GM12878 (cell line): ENCODE results near the gene ADAR.
A peak's percentile ranks its signal among the peaks of the same experiment; 100 is the strongest.

Experiments
- EGR1 ChIP-seq, 2 experiments: IDR thresholded peaks; 1 replicate in 1 of 2; 2 replicates in 1 of 2; pipeline ENCODE4 v1.6.1; 2011 to 2012; ENCODE audit warnings: low read depth in 2 of 2, low read length in 2 of 2, borderline replicate concordance in 1 of 2, mild to moderate bottlenecking in 1 of 2, moderate library complexity in 1 of 2
- GABPA ChIP-seq: IDR thresholded peaks from 2 replicates; pipeline ENCODE4 v1.6.1; 2014; ENCODE audit warnings: antibody characterized with exemption, low read depth, mild to moderate bottlenecking, inconsistent platforms
- HDAC2 ChIP-seq: fragments of 200-600 bp; sonication (generic); IDR thresholded peaks from 2 replicates; pipeline ENCODE4 v1.6.1; 2017
- NFYB ChIP-seq: IDR thresholded peaks from 2 replicates; pipeline ENCODE4 v1.6.1; 2011; ENCODE audit warnings: low read depth, mild to moderate bottlenecking, low read length, improper control_type of control experiment, moderate library complexity; ENCODE audit not compliant: insufficient read depth
- TF ChIP-seq, protein P1 (sequence below): fragments of 150-350 bp; IDR thresholded peaks from 2 replicates; pipeline ENCODE4 v1.6.1; 2016; ENCODE audit warnings: low read depth, low read length
- TF ChIP-seq, protein P2 (sequence below), 3 experiments: IDR thresholded peaks in 2 of 3; conservative IDR thresholded peaks in 1 of 3; 2 replicates each; pipeline ENCODE4 v1.5.1; 2011; ENCODE audit warnings: low read depth in 3 of 3, low read length in 3 of 3, mild to moderate bottlenecking in 3 of 3, control low read depth in 2 of 3, moderate library complexity in 2 of 3, inconsistent platforms in 1 of 3, mixed read lengths in 1 of 3; ENCODE audit not compliant: control insufficient read depth in 2 of 3, insufficient read depth in 1 of 3; ENCODE audit errors: extremely low read depth in 1 of 3

DNA sequence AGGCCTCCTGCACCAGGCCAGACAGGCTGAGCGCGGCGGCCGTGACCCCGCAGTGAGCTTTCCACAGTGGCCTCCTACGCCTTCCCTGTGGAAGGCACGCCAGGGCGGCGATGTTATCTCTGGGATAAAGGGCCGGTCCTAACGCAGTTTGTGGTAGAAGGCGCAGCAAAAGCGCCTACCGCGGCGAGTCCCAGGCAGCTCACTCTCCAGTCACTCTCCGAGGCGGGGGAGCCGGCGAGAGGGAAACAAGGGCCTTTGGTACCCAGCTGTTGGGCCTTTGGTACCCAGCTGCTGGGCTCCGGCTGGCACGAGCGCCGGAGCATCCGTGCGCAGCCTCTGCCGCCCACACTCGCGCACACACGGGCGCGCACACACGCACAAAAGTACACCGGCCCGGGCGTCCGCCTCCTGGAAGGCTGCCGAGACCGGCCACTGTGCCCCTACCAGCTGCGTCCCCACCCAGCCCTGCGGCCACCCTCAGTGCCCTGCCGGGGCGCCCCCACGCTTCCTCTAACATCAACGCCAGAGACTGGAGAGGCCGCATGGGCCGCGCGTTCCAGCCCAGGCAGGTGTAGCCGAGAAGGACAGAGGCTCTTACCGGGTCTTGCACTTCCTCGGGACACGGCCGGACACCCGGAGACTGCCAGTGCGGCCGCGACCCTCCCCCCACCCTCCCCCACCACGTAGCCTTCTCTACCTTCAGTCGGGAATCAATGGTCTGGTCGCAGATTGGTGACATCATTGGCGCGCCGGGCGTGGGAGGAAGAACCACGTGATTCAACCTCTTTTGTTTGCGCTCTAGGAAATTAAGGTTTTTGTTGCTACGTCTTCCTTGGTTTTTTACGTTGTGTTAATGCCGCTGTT, 19.5 kb upstream of the ADAR start:
- TF ChIP-seq, protein P1, sequence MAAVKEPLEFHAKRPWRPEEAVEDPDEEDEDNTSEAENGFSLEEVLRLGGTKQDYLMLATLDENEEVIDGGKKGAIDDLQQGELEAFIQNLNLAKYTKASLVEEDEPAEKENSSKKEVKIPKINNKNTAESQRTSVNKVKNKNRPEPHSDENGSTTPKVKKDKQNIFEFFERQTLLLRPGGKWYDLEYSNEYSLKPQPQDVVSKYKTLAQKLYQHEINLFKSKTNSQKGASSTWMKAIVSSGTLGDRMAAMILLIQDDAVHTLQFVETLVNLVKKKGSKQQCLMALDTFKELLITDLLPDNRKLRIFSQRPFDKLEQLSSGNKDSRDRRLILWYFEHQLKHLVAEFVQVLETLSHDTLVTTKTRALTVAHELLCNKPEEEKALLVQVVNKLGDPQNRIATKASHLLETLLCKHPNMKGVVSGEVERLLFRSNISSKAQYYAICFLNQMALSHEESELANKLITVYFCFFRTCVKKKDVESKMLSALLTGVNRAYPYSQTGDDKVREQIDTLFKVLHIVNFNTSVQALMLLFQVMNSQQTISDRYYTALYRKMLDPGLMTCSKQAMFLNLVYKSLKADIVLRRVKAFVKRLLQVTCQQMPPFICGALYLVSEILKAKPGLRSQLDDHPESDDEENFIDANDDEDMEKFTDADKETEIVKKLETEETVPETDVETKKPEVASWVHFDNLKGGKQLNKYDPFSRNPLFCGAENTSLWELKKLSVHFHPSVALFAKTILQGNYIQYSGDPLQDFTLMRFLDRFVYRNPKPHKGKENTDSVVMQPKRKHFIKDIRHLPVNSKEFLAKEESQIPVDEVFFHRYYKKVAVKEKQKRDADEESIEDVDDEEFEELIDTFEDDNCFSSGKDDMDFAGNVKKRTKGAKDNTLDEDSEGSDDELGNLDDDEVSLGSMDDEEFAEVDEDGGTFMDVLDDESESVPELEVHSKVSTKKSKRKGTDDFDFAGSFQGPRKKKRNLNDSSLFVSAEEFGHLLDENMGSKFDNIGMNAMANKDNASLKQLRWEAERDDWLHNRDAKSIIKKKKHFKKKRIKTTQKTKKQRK, result no peak
- TF ChIP-seq, protein P2, sequence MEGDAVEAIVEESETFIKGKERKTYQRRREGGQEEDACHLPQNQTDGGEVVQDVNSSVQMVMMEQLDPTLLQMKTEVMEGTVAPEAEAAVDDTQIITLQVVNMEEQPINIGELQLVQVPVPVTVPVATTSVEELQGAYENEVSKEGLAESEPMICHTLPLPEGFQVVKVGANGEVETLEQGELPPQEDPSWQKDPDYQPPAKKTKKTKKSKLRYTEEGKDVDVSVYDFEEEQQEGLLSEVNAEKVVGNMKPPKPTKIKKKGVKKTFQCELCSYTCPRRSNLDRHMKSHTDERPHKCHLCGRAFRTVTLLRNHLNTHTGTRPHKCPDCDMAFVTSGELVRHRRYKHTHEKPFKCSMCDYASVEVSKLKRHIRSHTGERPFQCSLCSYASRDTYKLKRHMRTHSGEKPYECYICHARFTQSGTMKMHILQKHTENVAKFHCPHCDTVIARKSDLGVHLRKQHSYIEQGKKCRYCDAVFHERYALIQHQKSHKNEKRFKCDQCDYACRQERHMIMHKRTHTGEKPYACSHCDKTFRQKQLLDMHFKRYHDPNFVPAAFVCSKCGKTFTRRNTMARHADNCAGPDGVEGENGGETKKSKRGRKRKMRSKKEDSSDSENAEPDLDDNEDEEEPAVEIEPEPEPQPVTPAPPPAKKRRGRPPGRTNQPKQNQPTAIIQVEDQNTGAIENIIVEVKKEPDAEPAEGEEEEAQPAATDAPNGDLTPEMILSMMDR (IDR thresholded peaks at IDR 0.05 in 2 of 3, conservative IDR thresholded peaks at IDR 0.05 in 1 of 3; ENCODE audit: control insufficient read depth in 2 of 3, extremely low read depth in 1 of 3, insufficient read depth in 1 of 3, low read depth in 3 of 3, low read length in 3 of 3), result no peak
- TF ChIP-seq HDAC2 (0 out of 2 replicates have a peak, but pooled peaks have one; percentile 18), GABPA (no peak), NFYB (no peak), EGR1 (IDR thresholded peaks at IDR 0.05; ENCODE audit: borderline replicate concordance in 1 of 2, low read depth in 2 of 2, low read length in 2 of 2) (peak; percentile 58 to 100)
